ENCODE results near the gene ZSCAN22. TPM values are rescaled to one million over a fixed set of nuclear protein-coding genes. Genes with fewer than 3 reads are reported as not detected.
A peak's percentile ranks its signal among the peaks of the same experiment; 100 is the strongest.
"Not testable (repeated sequence)": the region's sequence is repeated elsewhere in the genome, so short reads cannot be mapped to it uniquely, and the experiment has no call there.

Gene ZSCAN22
- polyA plus RNA-seq (ENCODE audit: insufficient read length) = 3.2 TPM

DNA sequence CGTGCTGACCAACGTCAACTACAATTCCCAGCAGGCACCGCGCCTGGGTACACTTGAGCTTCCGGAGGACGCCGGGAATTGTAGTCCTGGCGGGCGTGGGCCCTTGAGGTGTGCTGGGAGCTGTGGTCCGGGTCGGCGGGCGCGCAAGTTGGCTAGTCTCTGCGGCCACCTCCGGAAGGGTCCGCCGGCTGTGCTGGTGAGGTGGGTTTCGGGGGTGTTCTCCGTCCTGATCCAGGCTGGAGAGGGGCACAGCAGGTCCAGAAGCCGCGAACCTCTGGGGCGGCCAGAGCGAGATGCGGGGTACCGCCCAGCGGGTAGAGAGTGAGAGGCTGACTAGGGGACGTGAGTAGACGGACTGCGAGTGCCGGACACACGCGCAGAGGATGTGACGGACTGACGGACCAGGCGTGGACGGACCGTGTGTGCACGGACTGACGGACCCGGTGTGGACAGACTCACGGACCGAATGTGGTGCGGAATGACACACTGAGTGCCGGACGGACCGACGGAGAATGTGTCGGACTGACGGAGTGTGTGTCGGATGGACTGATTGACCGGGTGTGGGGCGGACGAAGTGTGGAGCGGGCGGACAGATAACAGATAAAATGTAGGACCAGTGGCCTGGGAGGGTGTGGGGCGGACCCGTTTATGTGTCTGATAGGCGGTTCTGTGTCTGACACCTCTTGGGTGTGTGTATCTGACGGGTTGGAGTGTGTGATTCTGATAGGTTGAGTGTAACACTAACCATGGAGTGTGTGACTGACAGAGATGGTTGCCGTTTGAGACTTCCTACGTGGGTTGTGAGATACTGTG is at the start of gene ZSCAN22:
ZSCAN22 (plus strand) TSS at position 81 of the 813 bp plus-strand sequence. CDS start 7,809 bp downstream, outside the sequence.
- peak; percentile 97 for DNase-seq

DNA sequence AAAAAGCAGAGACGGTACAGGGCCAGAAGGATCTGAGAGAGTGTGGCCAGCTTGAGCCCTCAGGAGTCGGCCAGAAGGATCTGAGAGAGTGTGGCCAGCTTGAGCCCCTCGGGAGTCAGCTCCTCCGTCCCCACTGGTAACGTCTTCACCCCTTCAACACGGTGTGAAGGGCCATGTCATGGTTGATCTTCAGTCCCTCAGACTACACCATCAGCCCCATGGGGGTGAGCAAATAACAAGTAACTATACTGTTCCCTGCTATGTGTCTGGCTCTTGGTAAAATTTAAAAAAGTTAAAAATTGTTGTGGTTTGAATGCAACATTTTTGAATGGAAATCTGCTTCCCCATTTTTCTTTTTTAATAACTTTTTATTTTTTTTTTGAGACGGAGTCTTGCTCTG is 49.6 kb upstream of the ZSCAN22 start:
- no peak for DNase-seq

DNA sequence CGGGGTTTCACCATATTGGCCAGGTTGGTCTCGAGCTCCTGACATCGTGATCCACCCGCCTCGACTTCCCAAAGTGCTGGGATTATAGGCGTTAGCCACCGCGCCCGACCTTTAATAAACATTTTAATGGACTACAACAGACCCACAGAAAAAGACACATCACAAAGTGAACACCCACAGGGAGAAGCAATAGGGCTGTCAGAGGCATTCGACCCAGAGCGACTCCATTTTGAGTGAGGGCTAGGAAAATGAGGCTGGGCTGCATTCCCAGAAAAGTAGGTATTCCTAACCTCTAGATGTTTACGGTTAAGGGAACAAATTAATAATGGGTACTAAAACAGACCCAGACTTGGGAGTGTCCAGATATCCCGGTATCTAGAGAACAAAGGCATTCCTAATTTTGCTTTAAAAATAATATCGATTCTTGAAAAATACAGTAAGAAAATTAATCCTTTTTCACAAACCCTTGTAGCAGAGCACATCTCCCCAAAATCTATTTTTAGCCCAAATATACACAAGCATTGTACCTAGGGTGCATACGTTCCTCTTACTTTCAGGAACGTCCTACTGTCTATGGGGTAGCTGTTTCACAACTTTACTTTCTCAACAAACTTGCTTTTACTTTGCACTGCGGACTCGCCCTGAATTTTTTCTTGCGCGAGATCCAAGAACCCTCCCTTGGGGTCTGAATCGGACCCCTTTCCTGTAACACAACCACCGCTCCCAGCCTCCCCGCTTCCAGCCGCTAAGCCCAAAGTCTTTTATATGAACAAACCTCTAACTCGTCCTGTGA is 48.9 kb upstream of the ZSCAN22 start:
- DNase-seq = no peak

DNA sequence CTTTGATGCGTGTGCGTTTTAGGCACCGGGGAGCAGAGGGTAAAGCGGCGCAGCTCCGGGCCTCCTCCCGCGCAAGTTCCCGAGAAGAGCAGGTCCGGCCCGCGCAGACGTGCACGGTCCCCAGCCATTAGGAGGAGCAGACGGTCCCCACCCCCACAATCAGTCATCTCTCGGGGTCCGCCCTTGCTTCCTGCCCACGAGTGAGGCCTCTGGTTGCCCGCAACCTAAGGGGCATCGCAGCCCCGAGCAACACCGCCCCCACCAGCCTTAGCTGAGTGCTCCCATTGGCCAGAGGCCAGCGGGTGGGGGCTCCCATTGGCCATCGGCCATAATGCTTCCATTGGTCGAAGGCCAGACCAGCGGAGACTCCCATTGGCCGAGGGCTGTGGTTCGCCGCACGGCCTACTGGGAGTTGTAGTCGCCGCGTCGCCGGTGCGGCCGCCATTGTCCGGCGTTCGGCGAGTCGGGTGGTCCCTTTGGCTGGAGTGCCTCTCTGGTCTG is 48.2 kb upstream of the ZSCAN22 start, which contains the start of gene ZNF8:
ZNF8 (plus strand) TSS at position 415 of the 501 bp plus-strand sequence. CDS start 127 bp downstream, outside the sequence.
- peak; percentile 97 for DNase-seq

DNA sequence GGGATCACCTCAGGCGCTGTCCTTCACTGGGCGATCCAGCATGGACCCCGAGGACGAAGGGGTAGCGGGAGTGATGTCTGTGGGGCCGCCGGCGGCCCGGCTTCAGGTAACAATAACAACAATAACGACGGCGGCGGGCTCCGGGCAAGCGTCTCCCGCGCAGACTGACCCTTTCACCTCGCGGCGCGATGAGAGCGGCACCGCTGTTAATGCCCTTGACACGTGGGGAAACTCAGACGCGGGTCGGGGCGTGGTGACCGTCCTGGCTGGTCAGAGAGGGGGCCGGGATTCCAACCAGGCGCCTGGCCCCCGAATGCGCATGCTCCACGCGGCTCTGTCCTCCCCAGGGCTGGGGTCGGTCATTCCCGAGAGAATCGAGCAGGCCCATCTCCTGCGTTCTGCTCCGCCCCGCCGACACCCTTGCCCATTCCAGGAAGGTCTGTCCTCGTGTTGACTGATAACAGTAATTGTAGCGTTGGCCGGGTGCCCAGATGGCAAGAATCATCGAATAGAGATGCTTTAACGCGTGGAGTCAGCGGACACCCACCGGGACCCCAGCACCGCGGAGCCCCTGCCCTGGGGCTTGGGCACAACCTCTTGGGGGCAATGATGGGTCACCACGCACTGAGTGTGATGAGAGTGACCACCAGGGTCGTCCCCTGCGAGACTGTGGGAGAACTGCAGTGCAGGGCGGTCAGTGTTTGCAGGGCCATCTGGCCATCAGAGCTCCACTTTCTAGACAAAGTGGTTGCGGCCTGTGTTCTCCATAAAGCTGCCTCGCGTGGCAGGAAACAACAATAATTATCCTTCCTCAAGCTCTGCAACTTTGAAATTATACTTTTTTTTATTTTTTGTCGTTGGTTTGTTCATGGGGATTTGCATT is 47.5 kb upstream of the ZSCAN22 start:
- peak; percentile 64 for DNase-seq

DNA sequence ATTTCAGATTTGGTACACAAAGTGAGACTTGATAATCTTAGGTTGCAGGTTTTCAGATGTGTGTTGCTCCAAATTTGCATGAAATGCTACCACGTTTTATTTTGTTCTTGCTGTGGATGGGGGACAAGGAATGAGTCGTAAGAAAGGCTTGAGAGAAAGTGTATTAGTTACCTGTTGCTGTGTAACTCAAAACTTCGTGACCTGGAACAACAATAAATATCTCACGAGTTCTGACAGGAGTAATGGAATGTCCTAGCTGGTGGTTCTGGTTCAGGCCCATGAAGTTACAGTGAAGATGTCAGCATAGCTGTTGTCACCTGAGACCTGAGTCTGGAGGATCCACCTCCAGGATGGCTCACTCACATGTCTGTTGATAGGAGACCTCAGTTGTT is 46.9 kb upstream of the ZSCAN22 start:
- no peak for DNase-seq

DNA sequence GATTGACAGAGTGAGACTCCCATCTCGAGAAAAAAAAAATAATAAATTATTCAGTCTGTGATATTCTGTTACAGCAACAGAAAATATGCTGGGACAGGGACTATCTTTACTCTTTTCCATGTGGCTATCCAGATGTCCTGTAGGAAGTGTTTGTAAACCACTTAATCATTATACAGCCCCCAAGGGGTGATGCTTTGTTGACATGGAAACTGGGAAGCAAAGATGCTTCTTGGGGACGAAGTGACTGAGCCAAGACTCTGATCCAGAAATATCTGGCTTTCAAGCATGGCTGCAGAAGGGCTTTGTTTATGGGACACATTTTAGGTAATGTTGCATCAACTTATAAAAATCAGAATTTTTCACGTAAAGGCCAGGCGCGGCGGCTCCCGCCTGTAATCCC is 42.6 kb upstream of the ZSCAN22 start:
- peak; percentile 34 for DNase-seq

DNA sequence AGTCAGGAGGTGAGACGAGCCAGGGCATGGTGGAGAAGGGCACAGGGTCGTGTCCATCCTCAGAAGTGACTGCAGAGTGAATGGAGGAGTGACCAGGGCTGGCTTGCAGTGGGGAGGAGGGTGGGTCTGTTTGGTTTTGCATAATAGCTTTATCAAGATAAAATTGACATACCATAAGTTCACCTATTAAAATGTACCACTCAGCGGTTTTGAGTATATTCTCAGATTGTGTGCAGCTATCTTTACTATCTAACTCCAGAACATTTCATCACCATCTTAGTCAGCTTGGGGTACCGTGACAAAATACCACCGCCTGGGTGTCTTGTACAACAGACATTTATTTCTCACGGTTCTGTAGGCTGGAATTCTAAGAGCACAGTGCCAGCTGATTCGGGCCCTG is 34.9 kb upstream of the ZSCAN22 start:
- no peak for DNase-seq

DNA sequence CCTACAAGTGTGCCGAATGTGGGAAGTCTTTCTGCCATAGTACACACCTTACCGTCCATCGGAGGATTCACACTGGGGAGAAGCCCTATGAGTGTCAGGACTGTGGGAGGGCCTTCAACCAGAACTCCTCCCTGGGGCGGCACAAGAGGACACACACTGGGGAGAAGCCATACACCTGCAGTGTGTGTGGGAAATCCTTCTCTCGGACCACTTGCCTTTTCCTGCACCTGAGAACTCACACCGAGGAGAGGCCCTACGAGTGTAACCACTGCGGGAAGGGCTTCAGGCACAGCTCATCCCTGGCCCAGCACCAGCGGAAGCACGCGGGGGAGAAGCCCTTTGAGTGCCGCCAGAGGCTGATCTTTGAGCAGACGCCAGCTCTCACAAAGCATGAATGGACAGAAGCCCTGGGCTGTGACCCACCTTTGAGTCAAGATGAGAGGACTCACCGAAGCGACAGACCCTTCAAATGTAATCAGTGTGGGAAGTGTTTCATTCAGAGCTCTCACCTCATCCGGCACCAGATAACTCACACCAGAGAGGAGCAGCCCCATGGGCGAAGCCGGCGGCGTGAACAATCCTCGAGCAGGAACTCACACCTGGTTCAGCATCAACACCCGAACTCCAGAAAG is 31.9 kb upstream of the ZSCAN22 start:
- DNase-seq = no peak

DNA sequence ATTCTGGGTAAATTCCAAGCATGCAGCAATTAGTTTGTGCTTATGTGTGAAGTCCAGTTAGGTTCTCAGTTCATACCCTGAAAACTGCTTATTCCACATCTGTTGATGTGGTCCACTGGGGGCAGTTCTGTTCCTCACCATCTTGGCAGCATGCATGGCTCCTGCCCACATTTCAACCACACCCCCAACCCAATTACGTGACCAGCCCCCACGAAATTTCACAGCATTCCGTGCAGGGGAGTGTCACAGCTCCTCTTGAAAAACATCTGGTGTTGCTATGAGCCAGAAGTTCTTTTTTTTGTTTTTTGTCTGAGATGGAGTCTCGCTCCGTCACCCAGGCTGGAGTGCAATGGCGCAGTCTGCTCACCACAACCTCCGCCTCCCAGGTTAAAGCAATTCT is 30.7 kb upstream of the ZSCAN22 start:
- DNase-seq = no peak

DNA sequence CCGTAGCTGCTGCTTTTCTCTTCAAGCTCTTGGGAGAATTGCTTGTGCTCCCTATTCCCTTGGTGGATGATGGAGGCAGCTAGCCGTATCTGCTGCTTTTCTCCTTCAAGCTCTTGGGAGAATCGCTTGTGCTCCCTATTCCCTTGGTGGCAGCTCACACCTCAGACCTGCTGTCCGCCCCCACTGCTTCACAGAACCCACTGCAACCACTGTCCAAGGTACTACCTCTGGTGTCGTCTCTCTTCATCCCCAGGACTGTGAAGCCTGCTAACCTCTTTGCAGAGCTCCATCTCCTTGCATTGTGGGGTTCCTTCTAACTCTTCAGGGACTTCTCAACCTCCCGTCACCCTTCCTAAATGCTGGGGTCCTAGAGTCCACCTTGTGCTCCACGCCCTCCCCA is 26.2 kb upstream of the ZSCAN22 start:
- DNase-seq = no peak

DNA sequence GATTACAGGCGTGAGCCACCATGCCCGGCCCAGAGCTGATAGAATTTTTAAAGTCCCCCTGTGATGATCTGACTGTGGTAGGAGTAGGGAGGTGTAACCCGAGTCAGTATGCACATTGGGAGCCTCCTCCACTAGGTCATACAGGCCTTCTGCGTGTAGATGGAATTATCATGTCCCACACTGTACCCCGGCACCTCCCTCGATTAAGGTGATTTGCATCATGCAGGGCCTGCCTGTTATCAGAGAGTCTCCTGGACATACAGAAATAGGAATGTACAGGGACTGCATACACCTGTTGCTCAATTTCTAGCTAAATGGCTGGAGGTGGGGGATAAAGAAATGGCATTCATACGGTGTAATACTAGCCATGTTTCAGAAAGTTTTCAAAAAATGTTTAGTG is 22.5 kb upstream of the ZSCAN22 start:
- DNase-seq = no peak

DNA sequence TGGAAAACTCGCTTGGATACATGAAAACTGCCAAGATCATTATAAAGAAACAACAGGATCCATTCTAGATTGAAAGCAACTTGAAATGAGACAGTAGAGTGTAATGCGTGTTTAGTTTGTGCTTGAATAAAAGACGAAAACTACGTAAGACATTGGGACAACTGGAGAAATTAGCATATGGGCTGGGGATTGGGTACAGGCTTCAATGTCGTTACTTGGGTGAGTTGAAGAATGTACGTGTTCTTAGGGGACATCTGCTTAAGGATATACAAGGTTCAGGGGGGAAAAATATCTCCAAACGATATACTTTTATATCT is 22.1 kb upstream of the ZSCAN22 start:
- no peak for DNase-seq

DNA sequence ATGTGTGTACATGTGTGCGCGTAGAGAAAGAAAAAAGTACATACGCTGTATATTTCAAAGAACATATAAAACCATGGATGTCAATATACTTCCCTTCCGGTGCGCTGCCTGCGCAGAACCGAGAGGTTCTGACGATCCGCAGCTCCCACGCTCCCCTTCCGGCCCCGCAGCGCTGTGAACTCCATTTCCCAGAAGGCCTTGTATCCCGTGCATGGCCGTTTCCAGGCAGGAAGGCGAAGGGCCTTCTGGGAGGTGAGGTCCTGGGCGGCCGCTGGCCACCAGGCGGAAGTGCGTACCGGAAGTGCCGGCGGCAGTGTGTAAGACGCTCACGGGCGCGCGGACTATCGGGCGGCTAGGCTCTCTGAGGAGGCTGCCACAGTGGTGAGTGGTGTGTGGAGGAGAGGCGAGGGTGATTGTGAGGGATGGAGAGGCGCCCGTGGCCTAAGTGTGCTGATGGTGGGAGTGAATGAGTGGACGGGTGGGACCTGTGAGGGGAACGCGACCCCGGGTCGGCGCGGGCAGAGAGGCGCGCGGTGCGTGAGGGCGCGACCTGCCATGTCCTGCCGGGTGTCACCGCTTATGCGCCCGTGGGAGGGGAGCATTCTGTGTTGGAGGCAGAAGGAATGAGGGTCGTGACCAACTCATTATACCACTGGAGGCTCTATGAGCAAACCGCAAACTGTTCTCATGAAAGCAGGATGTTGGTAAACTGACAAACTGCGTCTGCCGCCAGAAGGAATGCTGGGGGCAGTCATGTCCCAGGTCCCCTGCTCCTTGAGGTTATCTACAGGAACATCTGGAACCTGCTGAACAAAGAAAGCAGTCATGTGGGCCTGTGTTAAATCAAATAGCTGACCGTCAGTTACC is 21.5 kb upstream of the ZSCAN22 start, which contains the start of gene ERVK3-1:
ERVK3-1 (plus strand) TSS at position 313 of the 867 bp plus-strand sequence. CDS start 6,792 bp downstream, outside the sequence.
- peak; percentile 96 for DNase-seq

DNA sequence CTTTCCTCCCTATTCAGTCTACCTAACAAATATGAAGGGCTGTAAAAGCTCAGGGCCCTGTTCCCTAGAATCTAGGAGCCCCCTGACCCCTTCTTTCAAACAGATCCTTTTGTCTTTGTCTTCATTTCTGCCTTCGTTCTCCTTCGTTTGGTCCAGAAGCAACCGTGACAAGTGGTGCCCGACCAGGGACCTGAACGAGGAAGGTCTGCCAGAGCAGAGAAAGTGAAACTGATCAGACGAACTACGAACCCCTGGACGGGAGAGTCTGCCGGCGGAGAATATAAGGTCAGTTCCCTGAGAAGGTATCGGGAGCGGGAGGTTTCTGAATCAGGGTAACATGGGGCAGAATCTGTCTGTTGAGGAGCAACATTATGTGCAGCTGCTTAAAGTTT is 20.9 kb upstream of the ZSCAN22 start:
- no peak for DNase-seq

DNA sequence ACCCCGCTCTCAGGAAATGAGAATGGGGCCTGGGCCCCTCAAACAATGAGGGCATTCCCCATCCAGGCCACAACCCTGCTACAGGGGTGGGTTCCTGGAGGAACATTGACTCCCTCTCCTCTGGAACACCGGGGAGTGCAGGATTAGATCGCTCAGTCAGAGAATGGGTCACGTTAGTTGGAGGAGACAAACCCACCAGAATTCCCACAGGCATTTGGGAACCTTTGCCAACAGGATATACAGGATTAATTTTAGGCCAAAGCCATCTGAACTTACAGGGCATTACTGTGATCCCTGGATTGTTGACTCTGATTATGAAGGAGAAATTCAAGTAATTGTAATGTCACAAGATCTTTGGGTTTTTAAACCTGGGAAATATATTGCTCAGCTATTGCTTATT is 19.1 kb upstream of the ZSCAN22 start:
- no peak for DNase-seq

DNA sequence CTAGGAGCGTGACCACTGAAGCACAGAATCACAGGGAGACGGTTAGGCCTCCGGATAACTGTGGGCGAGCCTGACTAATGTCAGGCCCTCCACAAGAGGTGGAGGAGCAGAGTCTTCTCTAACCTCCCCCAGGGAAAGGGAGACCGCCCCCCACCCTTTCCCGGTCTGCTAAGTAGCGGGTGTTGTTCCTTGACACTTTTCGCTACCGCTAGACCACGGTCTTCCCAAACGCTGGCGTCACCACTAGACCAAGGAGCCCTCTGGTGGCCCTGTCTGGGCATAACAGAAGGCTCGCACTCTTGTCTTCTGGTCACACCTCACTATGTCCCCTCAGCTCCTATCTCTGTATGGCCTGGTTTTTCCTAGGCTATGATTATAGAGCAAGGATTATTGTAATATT is 16.1 kb upstream of the ZSCAN22 start:
- not testable (repeated sequence) for DNase-seq

DNA sequence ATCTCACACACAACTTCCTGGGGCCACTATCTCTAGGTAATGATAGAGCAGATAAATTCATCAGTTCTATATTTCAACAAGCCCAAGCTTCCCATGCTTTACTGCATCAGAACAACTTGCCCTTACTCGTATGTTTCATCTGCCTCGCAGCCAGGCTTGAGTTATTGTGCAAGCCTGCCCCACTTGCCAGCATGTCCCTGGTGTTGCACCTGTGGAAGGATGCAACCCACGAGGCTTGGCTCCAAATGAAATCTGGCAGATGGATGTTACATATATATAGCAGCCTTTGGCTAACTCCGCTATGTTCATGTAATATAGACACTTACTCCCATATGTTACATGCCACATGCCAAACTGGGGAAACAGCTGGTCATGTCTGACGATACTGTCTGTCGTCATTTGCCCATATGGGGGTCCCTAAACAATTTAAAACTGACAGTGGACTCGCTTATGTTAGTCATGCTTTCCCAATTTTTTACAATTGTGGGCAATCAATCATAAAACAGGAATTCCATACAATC is 15.4 kb upstream of the ZSCAN22 start:
- DNase-seq = no peak

DNA sequence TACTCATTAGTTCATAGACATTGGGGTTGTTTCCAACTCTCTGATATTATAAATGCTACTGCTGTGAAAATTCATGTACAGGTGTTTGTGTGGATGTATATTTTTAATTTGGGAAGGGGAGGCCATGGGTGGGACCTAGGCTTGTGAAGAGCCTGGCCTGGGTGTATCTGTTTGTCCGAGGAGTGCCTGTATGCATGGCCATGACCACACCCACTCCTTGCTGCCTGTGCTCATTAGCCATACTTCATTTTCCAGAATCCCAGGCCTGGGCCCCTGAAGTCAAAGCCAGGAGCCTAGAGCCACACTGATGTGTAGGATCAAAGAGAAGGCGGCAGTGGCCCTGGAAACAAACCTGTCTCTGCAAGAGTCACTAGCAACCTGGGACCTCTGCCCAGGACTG is 11.2 kb upstream of the ZSCAN22 start:
- no peak for DNase-seq

DNA sequence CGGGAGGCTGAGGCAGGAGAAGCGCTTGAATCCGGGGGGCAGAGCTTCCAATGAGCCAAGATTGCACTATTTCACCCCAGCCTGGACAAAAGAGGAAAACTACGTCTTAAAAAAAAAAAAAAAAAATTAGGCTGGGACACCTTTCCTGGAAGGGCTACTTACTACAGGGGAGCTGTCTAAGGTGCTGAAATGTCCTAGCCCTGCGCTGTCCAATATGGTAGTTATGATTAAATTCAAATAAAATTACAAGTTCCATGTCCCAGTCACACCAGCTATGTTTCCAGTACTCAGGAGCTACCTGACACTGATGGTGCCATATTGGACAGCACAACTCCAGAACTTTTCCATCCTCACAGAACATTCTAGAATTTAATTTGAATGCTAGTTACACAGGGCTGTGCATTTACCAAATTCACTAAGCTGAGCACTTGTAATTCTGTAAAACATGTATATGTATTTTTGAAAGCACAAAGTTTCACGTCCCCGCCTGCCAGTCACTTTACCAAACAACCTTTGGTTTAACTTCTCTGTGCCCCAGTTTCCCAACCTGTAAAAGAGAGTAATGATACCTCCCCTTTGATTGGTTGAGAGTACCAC is 9.2 kb upstream of the ZSCAN22 start:
- DNase-seq = peak; percentile 45
